ENCODE data around the gene KCNN3.

KCNN3 gene

GRCh38 chr1:154652893-154653292 is 217.2 kb downstream of the KCNN3 start:
- DNase-seq (ENCODE audit: insufficient read length, low spot score) (no peak), FAIRE-seq (no peak)
- TF ChIP-seq POU2F2 (IDR thresholded peaks at IDR 0.05; ENCODE audit: low read depth, low read length) (no peak), POLR2A (IDR thresholded peaks at IDR 0.05; ENCODE audit: low read depth, low read length) (no peak), POLR2AphosphoS5 (IDR thresholded peaks at IDR 0.05; ENCODE audit: low read depth, low read length) (no peak), SPI1 (IDR thresholded peaks at IDR 0.05; ENCODE audit: low read depth, low read length) (no peak), PAX5 (IDR thresholded peaks at IDR 0.05; ENCODE audit: insufficient read depth, low read length, severe bottlenecking) (no peak), TAF1 (IDR thresholded peaks at IDR 0.05; ENCODE audit: low read depth, low read length) (no peak)

Data from GM12891 (cell line).